K562 (cell line): ENCODE results near the gene DNAJC13. TPM values are rescaled to one million over a fixed set of nuclear protein-coding genes. Genes with fewer than 3 reads are reported as not detected.

Source experiments
- ATAC-seq: fragments of 200-7000 bp; cut with Tn5 transposase; 3 replicates; pipeline ENCODE4 v1.9.1; 2020; ENCODE audit warnings: moderate library complexity
- BruUV-seq: library from RNA; stranded (reverse); fragments of 400-500 nt; replicated peaks from 2 replicates; lab custom pipeline; 2021; lab: Mats Ljungman, UMichigan
- CTCF ChIA-PET: fragments of 300-600 bp; formaldehyde crosslinking; extraction: SDS; loops from one replicate; lab custom pipeline; 2021; ENCODE audit warnings: low intra/inter-chr PET ratio; lab: Yijun Ruan, JAX
- POLR2A ChIA-PET: fragments of 300-600, 350-650 bp; sonication (Branson Sonifier 250); formaldehyde crosslinking; extraction: SDS; loops from one replicate; lab custom pipeline; 2021; ENCODE audit warnings: antibody characterized with exemption, inconsistent platforms; lab: Yijun Ruan, JAX
- DNase-seq, 4 experiments: peaks; one replicate each; pipeline versions ENCODE4 v3.0.0 to v3.0.0-alpha.2; 2011 to 2018; ENCODE audit warnings: low spot score in 3 of 4, mixed read lengths in 3 of 4; ENCODE audit errors: extremely low read depth in 1 of 4
- FAIRE-seq: peaks from 2 replicates; lab custom pipeline; 2011; peaks lifted over from hg19 to GRCh38; lab: Jason Lieb, UNC
- H2AFZ ChIP-seq: 2 replicates; pipeline ENCODE4 v1.6.0; 2011; ENCODE audit warnings: low read depth, low read length, control low read depth, inconsistent platforms
- H3K27ac ChIP-seq: fragments of 200-600 bp; 3 replicates; pipeline ENCODE4 v1.8.0; 2011; ENCODE audit warnings: low read depth, mild to moderate bottlenecking, control low read depth, inconsistent platforms, low read length, moderate library complexity, mixed read lengths; ENCODE audit errors: extremely low read depth
- H3K27me3 ChIP-seq, 2 experiments: fragments of 300-600 bp in 1 of 2; 2 replicates in 1 of 2; 3 replicates in 1 of 2; pipeline versions ENCODE4 v1.6.0 to v1.8.0; 2011; ENCODE audit warnings: inconsistent platforms in 2 of 2, low read length in 2 of 2, mild to moderate bottlenecking in 1 of 2, mixed read lengths in 1 of 2, moderate library complexity in 1 of 2; ENCODE audit not compliant: control insufficient read depth in 2 of 2, insufficient read depth in 2 of 2
- H3K36me3 ChIP-seq: fragments of 300-600 bp; 3 replicates; pipeline ENCODE4 v1.8.0; 2011; ENCODE audit warnings: mild to moderate bottlenecking, low read length, inconsistent platforms; ENCODE audit not compliant: control insufficient read depth, insufficient read depth
- H3K4me1 ChIP-seq, 2 experiments: fragments of 200-600 bp in 1 of 2; replicated peaks in 1 of 2; 2 replicates in 1 of 2; 3 replicates in 1 of 2; pipeline versions ENCODE4 v1.5.1 to v1.8.0; 2011; ENCODE audit warnings: inconsistent platforms in 2 of 2, low read length in 2 of 2, mild to moderate bottlenecking in 1 of 2, mixed read lengths in 1 of 2, moderate library complexity in 1 of 2; ENCODE audit not compliant: control insufficient read depth in 2 of 2, insufficient read depth in 2 of 2
- H3K4me2 ChIP-seq: 2 replicates; pipeline ENCODE4 v1.6.1; 2011; ENCODE audit warnings: low read length, control low read depth, inconsistent platforms, mixed read lengths; ENCODE audit not compliant: insufficient read depth
- H3K4me3 ChIP-seq: fragments of 200-600 bp; sonication (generic), shearing (Covaris generic); 2 replicates; pipeline ENCODE4 v1.5.1; 2016; ENCODE audit warnings: control low read depth, inconsistent platforms
- H3K79me2 ChIP-seq: fragments of 200-600 bp; 3 replicates; pipeline ENCODE4 v1.8.0; 2011; ENCODE audit warnings: low read length, inconsistent platforms; ENCODE audit not compliant: control insufficient read depth, insufficient read depth
- H3K9ac ChIP-seq, 2 experiments: 2 replicates each; pipeline versions ENCODE4 v1.6.0 to v1.6.1; 2011; ENCODE audit warnings: low read depth in 2 of 2, low read length in 2 of 2, control low read depth in 1 of 2, inconsistent platforms in 1 of 2, mild to moderate bottlenecking in 1 of 2, mixed read lengths in 1 of 2; ENCODE audit not compliant: insufficient read depth in 1 of 2
- H3K9me1 ChIP-seq: one replicate; pipeline ENCODE4 v1.6.0; 2011; ENCODE audit warnings: inconsistent platforms, mild to moderate bottlenecking, low read length, moderate library complexity; ENCODE audit not compliant: control insufficient read depth, insufficient read depth
- H3K9me3 ChIP-seq: replicated peaks from 2 replicates; pipeline ENCODE4 v1.5.1; 2011; ENCODE audit warnings: low read depth, low read length, inconsistent platforms; ENCODE audit not compliant: control insufficient read depth, insufficient read depth
- H4K20me1 ChIP-seq: replicated peaks from 2 replicates; pipeline ENCODE4 v1.6.1; 2011; ENCODE audit warnings: low read length, inconsistent platforms, mixed read lengths; ENCODE audit not compliant: control insufficient read depth, insufficient read depth
- CBX1 ChIP-seq: sonication (generic); IDR thresholded peaks from 2 replicates; pipeline ENCODE4 v1.6.1; 2016; ENCODE audit warnings: antibody characterized with exemption, low read depth, mild to moderate bottlenecking
- CUX1 ChIP-seq: fragments of 200-800 bp; sonication (Bioruptor generic); IDR thresholded peaks from 2 replicates; pipeline ENCODE4 v1.6.1; 2016; ENCODE audit warnings: missing genetic modification characterization, missing compliant biosample characterization
- L3MBTL2 ChIP-seq: fragments of 450-650 bp; IDR thresholded peaks from 2 replicates; pipeline ENCODE4 v1.6.1; 2016; ENCODE audit warnings: mild to moderate bottlenecking, moderate library complexity
- MCM3 ChIP-seq: fragments of 450-650 bp; IDR thresholded peaks from 2 replicates; pipeline ENCODE4 v1.6.1; 2016
- MTA2 ChIP-seq: fragments of 450-650 bp; IDR thresholded peaks from 2 replicates; pipeline ENCODE4 v1.6.1; 2016; ENCODE audit warnings: low read depth
- NR2C1 ChIP-seq, 2 experiments: fragments of 450-650 bp; IDR thresholded peaks; 2 replicates each; pipeline ENCODE4 v1.6.1; 2017; ENCODE audit warnings: mild to moderate bottlenecking in 2 of 2, antibody characterized with exemption in 1 of 2, inconsistent platforms in 1 of 2, missing compliant biosample characterization in 1 of 2, missing genetic modification characterization in 1 of 2
- POU5F1 ChIP-seq: fragments of 150-350 bp; IDR thresholded peaks from 2 replicates; pipeline ENCODE4 v1.6.1; 2014; ENCODE audit warnings: borderline replicate concordance, low read length, low read depth, mild to moderate bottlenecking; ENCODE audit not compliant: partially characterized antibody
- RBBP5 ChIP-seq: fragments of 200-600 bp; sonication (generic); IDR thresholded peaks from 2 replicates; pipeline ENCODE4 v1.6.1; 2012; ENCODE audit warnings: borderline replicate concordance, mild to moderate bottlenecking, low read length, control low read depth, inconsistent platforms; ENCODE audit not compliant: insufficient read depth, poor library complexity, severe bottlenecking
- SMAD1 ChIP-seq: fragments of 150-350 bp; IDR thresholded peaks from 2 replicates; pipeline ENCODE4 v1.6.1; 2014; ENCODE audit warnings: low read length, low read depth; ENCODE audit not compliant: partially characterized antibody
- SMARCA5 ChIP-seq: fragments of 450-650 bp; IDR thresholded peaks from 2 replicates; pipeline ENCODE4 v1.6.1; 2016
- ZNF561 ChIP-seq: fragments of 450-650 bp; formaldehyde crosslinking; conservative IDR thresholded peaks from 2 replicates; pipeline ENCODE4 v1.4.0; 2020; ENCODE audit warnings: mild to moderate bottlenecking, moderate library complexity
- WGBS: fragments of 100-300 bp; shearing (Covaris generic); methylation state at CpG from one replicate; pipeline ENCODE4 v1.1.6; 2016; ENCODE audit warnings: low coverage, mixed read lengths; ENCODE audit not compliant: insufficient coverage; ENCODE audit errors: missing lambda C conversion rate; 5-methylcytosine and 5-hydroxymethylcytosine counted together
- in situ Hi-C: fragments of 300-500 bp; cut with MboI; formaldehyde crosslinking; loops from 4 replicates; pipeline ENCODE4 v1.15.0; 2018; ENCODE audit warnings: inconsistent platforms, mixed read lengths
- intact Hi-C: fragments of 100-400 bp; cut with micrococcal nuclease; formaldehyde crosslinking; loops from 2 replicates; pipeline ENCODE4 v1.14.2; 2022
- polyA plus RNA-seq, 8 experiments: library from polyadenylated mRNA; depleted of rRNA in 4 of 8; stranded (reverse) in 5 of 8; unstranded in 3 of 8; fragments of >200 nt; fragmentation: Nextera tagmentation in 2 of 8; fragmentation: Illumina TruSeq in 1 of 8; extraction: Ambion mirVana in 2 of 8; extraction: Trizol in 1 of 8; gene quantifications; 2 replicates each; pipeline versions ENCODE4 v1.2.1 to v1.2.3, GENCODE V29; 2011 to 2014; ENCODE audit warnings: inconsistent platforms in 1 of 8, missing spikeins in 1 of 8
- total RNA-seq, 7 experiments: library from RNA; depleted of rRNA in 6 of 7; stranded (reverse); fragments of >200 nt in 6 of 7; fragmentation: Illumina TruSeq in 2 of 7; extraction: Trizol in 2 of 7; gene quantifications; 2 replicates each; pipeline versions ENCODE4 v1.2.1 to v1.2.3, GENCODE V29; 2011 to 2021; ENCODE audit warnings: low replicate concordance in 1 of 7

DNAJC13 gene
- total and polyA plus RNA-seq, 9 of the 15 experiments (the other 6 are each of a cell fraction or from before 2014, with no cell fraction given): 2.9 to 17.1 (median 10.2) TPM

- DNase-seq (no peak), ATAC-seq (no peak), FAIRE-seq (no peak)
- ChIA-PET POLR2A (no interaction called here), CTCF (no interaction called here)
- H3K9ac ChIP-seq: no peak overlapping the region
- H3K4me3 ChIP-seq: no peak overlapping the region
- no peaks in the 10 kb centered on the region for H3K9me3 ChIP-seq
- no peaks in the 10 kb centered on the region for H3K9me1 ChIP-seq
- intact Hi-C loops (no loop called here), in situ Hi-C loops (no loop called here)
- H3K27ac ChIP-seq: no peak overlapping the region
- 91% methylated on average over 1 of the region's 2 CpGs for WGBS
- TF ChIP-seq CBX1: no peak
- no peak for TF ChIP-seq POU5F1
- TF ChIP-seq NR2C1 (IDR thresholded peaks at IDR 0.05): no peak
- TF ChIP-seq NR2C1 (tag; IDR thresholded peaks at IDR 0.05): no peak
- TF ChIP-seq SMARCA5: no peak
- TF ChIP-seq MTA2: no peak
- no peak for TF ChIP-seq SMAD1
- TF ChIP-seq ZNF561 (CRISPR knock-in tag): no peak
- no peak for TF ChIP-seq RBBP5
- no peak for TF ChIP-seq MCM3
- TF ChIP-seq L3MBTL2: no peak
- TF ChIP-seq CUX1 (CRISPR knock-in tag): no peak
- H3K4me2 ChIP-seq: no peak overlapping the region
- no peaks in the 10 kb centered on the region for H4K20me1 ChIP-seq
- H3K27me3 ChIP-seq: no peaks in the 10 kb centered on the region
- no peak overlapping the region for H2AFZ ChIP-seq
- H3K36me3 ChIP-seq: peaks cover 36% of the 10 kb centered on the region; the same call in 2 of the 3 replicates
- no TSS peak for BruUV-seq
- no peaks in the 10 kb centered on the region for H3K4me1 ChIP-seq
- H3K79me2 ChIP-seq: no peaks in the 10 kb centered on the region
These were observed 100.0 kb downstream of the DNAJC13 start for GRCh38 chr3:132517311-132517710.
